HG03066 (cell line): ENCODE data around the gene FXYD2.

Experiments
- ATAC-seq: cut with Tn5 transposase; IDR thresholded peaks from one replicate; pipeline ENCODE4 v1.9.1; 2021; ENCODE audit warnings: low read depth; ENCODE audit not compliant: unreplicated experiment

The FXYD2 gene

GRCh38 chr11:117859061-117859460 lies 34.5 kb upstream of the FXYD2 start:
- no peak for ATAC-seq

GRCh38 chr11:117857734-117858414 lies 33.3 kb upstream of the FXYD2 start:
- ATAC-seq, result no peak

DNA sequence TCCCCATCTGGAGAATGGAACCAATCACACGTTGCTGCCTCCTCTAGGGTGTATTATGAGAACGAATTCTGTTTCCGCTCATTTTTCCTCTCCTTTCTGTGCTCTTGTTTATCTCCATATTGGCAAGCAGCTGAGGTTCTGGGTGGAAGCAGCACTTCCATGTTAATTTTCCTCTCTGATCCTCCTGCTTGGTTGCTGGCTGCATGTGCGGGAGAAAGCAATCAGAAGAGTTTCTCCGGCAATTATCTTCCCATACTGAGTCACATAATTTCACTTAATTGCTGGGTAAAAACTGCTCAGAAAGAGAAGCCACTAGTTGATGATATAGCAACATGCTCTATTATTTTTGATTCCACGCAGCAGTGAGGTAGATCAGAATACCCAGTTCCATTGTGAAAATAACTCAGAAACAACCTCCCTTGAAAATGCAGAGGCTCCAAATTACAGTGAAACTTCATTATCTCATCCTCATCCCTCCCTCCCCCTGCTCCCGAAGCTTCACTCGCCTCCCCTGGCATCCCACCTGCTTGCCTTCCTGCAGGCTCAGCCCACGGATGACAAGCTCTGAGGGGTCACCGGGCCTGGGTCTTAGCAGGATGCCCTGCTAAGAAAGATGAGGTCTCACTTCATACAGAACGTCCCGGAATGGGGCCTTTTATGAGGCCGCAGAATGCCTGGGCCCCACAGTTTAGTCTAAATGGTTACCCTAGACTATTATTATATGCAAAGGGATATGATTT lies 31.5 kb upstream of the FXYD2 start:
- no peak for ATAC-seq

- ATAC-seq, result no peak
Observed at GRCh38 chr11:117855186-117855845, 30.8 kb upstream of the FXYD2 start.

DNA sequence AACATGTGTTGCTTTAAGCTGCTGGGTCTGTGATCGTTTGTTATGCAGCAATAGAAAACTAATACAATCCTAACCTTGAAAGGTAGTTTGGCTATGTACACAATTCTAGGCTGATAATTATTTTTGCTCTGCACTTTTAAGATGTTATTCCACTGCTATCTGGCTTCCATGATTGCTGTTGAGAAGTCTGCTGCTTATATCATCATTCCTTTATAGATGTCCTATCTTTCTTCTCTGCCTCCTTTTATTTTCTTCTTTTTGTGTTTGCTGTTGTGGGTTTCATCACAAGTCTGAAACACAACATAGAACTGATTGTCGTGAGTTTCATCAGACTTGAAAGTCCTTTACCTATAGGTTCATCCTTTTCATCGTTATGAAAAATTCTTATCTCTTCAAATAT lies 27.8 kb upstream of the FXYD2 start:
- no peak for ATAC-seq

- ATAC-seq, result no peak
Observed at GRCh38 chr11:117851852-117852251, 27.3 kb upstream of the FXYD2 start.

GRCh38 chr11:117851106-117851505 lies 26.6 kb upstream of the FXYD2 start:
- ATAC-seq, result no peak

DNA sequence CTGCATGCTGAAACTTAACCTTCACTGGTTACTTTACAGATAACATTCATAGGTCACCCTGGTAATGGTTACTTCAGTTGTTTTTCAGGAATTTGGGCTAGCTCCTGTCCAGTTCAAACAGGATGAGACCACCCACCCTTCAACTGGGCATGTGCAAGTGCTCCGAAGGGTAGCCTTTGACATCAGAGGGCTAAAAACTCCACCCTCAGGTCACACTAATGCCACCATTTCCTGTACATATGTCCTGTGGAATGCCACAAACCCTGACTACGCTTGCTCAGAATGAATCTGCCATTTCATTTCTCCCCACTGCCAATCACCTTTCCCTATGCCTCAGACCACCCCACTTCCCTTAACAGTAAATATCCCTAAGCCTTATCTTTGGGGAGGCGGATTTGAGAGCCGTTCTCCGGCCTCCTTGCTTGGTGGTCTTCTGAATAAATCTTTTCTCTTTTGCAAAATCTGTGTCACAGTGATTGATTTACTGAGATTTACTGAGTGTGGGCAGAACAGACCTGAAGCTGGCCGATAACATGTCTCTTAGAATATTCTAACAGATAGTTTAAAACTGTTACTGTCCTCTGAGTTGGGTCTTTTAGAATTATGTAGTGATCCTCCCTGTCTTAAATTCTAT lies 25.4 kb upstream of the FXYD2 start:
- no peak for ATAC-seq

DNA sequence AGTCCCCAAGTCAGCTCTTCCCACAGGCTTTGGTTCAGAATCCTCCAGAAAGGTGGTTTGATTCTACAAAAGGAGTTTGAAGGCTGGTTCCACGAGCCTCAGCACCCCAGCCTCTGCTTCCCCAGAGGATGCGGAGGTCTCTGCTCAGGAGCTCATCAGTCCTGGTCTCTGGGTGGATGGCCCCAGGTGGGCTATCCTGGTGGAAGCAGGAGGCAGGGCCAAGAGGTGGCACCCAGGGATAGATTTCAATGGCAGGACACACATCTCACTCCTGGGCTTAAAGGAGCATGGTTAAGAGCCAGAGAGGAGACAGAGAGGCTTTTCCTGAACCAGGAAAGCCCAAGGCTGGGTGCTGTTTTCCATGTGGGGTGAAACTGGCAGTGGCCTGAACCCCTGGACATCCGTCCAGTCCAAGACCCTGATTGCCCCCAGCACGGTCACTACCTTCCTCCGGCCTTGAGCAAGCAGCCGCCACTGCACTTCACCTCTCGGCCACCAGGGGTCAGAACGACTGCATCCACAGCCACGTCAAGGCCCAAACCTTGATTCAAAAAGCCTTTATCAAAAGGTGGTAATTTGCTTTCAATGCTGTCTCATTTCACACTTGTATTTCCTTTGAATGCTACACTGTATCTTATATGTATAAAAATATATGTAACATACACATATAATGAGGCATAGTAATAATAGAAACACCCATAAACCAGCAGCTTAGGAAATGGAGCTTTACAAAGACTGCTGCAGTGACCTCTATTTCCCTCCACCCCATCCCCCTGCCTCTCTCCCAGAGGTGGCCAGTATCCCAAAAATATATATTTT lies 19.3 kb upstream of the FXYD2 start:
- ATAC-seq, result no peak

DNA sequence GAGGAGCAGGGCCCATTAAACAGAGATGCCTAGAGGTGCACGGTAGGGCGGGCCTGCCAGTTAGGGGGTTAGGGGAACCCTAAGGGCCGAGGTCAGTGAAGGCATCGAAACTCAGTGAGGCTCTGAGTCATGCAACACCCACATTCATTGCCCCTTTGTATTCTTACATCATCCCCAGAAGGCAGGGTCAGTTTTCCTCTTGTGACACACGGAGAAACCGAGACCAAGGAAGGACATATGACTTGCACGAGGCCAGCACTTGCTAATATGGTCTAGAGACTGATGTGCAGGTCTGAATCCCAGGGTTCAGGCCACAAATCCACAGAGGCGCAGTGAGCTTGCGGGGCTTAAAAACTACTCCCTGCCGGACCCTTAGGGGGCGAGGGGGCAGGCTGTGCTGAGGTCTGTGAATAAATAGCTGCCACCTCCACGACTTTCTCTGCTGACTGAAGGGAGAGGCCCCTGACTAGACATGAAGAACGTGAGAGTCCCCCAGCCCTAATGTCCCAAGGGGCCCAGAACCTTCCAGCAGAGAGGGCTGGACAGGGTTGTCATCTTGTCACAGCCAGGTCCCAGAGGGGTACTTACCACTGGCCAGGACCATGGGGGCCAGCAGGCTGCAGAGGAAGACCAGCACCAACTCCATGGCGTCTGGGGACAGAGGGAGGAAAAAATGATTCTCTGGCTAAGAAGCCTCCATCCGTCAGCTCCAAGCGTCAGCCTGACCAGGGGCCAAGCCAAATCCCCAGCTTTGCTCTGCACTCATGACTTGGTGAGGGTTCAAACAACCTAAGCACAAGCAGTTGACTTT lies 17.8 kb upstream of the FXYD2 start:
- ATAC-seq, result no peak

DNA sequence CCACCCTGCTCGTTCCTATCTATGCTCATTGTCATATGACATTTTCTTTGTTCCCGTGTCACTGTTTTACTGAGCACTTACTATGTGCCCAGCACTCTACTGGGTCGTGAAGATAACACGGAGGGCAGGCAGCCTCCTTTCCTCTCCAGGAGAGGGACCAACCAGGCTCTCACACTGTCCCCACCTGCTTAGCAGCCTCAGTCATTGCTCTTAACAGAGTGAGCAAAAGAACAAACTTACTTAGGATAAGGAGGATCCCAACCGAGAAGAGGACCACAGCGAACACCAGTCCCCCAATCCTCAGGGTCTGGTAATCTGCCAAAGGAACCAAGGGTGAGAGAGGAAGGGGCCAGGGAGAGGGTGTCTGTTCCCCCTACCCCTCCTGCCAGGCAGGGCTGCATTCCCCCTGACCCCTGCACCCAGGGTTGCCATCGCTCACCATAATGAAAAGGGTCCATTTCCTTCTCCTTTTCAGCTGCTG lies 17.0 kb upstream of the FXYD2 start:
- ATAC-seq, result no peak

- ATAC-seq, result no peak
Observed at GRCh38 chr11:117840881-117841550, 16.5 kb upstream of the FXYD2 start.

DNA sequence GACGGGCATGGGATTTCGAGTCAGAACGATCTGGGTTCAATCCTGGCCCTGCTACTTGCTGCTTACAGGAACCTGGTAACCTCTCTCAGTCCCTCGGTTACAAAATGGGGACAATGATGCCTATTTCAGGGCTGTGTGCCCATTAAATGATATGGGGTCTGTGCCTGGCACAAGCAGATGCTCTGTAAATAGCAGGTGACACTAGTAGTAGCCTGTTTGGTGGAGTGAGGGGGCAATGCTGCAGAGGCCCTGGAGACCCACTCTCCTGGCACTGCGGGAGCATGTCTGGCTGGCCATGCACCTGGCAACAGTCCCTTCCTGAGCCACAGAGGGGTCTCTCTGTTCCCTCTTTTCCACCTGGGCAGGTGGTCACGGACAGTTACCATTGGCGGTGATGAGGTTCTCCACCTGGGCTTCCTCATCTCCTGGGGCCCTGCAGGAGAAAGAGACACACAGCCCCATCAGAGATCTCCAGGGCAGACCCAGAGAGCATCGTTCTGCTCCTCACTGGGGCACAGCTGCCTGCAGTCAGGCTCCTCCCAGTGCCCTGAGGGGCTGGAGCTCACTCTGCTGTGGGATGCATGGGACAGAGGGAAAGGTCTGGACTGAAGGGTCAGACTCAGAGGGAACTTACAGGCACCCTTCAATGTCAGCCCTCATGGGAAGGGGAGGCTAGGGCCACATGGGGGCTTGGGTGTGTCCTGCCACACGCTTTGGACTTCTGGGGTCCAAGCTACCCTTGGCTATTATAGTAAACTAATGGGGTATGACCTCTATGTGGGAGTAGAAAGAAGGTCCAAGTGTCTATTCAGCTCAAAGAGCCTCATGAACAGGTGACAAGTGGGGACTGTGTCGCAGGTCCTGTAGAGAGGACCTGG lies 15.6 kb upstream of the FXYD2 start:
- ATAC-seq, result no peak

DNA sequence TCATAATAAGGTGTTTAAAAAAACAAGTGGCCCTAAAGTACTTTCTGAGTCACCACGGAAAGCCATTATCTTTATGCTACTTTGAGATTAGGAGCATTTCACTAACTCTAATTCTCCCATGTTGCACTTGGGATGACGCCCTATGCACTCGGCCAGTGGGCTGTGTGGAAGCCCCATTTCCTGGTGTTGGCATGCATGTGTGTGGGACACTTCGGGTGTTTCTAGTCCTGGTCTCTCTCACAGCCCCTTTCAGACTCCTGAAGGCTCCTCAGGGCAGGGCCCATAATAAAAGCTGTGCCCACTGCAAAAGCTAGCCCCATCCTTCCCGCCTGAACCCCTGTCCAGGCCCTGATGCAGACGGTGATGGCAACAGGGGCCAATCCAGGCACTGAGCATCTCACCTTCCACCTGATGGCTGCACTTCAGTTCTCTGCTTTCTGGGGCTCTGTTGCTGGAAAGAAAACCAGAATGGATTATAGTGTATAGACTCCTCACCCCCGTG lies 14.9 kb upstream of the FXYD2 start:
- no peak for ATAC-seq

DNA sequence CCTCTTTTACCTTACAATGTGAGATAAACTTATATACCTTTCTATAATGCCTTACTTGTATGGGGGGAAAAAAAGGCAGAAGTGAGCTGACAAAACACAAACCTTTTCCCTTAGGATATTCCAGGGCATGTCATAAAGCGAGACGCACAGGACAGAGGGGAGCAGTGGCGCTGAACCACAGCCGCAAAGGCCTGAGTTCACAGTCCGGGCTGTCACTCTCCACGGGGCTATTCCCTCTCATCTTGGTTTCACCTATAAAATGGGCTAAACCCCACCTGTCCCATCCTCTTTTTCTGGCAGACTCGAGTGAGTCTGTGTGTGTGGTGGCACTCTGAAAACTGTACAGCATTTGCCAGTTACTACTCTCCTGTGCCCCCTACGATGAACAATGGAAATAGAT lies 14.4 kb upstream of the FXYD2 start:
- no peak for ATAC-seq

DNA sequence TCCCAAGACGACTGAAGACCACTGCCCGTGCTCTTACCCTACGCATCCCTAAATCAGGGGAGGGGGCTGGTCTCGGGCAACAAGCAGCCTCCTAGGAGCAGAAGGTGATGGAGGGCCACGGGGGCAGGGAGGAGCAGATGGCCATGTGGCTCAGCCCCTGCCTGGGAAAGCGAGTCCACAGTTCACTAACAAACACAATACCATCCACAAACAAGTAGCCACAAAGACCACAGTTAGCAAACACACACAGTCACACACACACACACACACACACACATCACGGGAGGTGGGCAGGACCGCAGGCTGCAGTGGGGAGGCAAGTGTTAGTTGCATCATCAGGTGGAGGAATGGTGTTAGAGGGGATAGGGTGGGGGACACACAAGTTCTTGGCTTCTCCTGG lies 13.2 kb upstream of the FXYD2 start:
- ATAC-seq, result no peak

DNA sequence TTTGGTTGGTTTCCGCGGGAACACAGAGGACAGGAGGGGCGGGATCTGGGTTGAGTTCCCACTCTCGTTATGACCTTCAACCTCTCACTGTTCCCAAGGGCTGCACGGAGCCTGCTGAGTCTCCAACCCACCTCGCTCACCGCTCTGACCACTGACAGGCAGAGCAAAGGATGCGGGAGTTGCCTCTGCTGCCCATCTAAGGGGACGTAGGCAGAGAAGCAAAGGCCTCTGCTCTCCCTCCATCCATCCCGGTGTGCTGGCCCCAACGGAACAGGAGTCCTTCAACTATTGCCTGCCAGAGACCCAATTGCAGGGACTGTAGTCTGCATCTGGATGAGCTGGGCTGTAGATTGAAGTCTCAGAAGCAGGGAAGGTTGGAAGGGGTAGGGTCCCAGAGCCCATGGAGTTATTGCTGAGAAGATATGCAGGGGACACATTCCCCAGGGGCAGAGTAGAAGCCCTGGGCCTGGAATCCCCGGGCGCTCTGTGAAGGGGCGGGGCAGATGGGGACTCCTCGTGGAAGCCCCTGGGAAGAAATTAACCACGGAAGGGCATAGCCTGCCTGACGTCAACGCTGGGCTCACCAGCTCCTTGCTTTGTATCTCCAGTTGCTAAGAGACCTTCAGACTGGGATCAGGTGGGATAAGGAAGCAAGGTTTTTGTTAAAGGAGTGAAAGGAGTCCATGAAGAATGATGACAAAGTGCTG lies 12.7 kb upstream of the FXYD2 start:
- ATAC-seq, result no peak
